GM23248 (cell line): ENCODE results near the gene COPS4. TPM values are rescaled to one million over a fixed set of nuclear protein-coding genes. Genes with fewer than 3 reads are reported as not detected.
"Not testable (repeated sequence)": the region's sequence is repeated elsewhere in the genome, so short reads cannot be mapped to it uniquely, and the experiment has no call there.

Experiments used
- DNase-seq: peaks from one replicate; pipeline ENCODE4 v3.0.0-alpha.2; 2015
- H2AFZ ChIP-seq: fragments of 200-600 bp; sonication (generic); 2 replicates; pipeline ENCODE4 v1.6.1; 2016; ENCODE audit warnings: antibody characterized with exemption
- H3F3A ChIP-seq: fragments of 200-600 bp; sonication (generic); 2 replicates; pipeline ENCODE4 v1.6.1; 2016; ENCODE audit warnings: mild to moderate bottlenecking, antibody characterized with exemption, mixed run types; ENCODE audit not compliant: insufficient read depth
- H3K27ac ChIP-seq: fragments of 200-600 bp; sonication (generic); 2 replicates; pipeline ENCODE4 v1.5.1; 2016; ENCODE audit warnings: mild to moderate bottlenecking
- H3K27me3 ChIP-seq: fragments of 200-600 bp; sonication (generic); replicated peaks from 2 replicates; pipeline ENCODE4 v1.6.1; 2016; ENCODE audit warnings: mild to moderate bottlenecking; ENCODE audit not compliant: insufficient read depth
- H3K36me3 ChIP-seq: fragments of 200-600 bp; sonication (generic); 2 replicates; pipeline ENCODE4 v1.6.1; 2016; ENCODE audit warnings: low read depth, mild to moderate bottlenecking
- H3K4me1 ChIP-seq: fragments of 200-600 bp; sonication (generic); 2 replicates; pipeline ENCODE4 v1.6.1; 2016; ENCODE audit warnings: mild to moderate bottlenecking; ENCODE audit not compliant: insufficient read depth
- H3K4me2 ChIP-seq: fragments of 200-600 bp; sonication (generic); one replicate; pipeline ENCODE4 v1.6.1; 2016; ENCODE audit warnings: mild to moderate bottlenecking; ENCODE audit not compliant: unreplicated experiment
- H3K4me3 ChIP-seq: fragments of 200-600 bp; sonication (generic); 2 replicates; pipeline ENCODE4 v1.5.1; 2016; ENCODE audit warnings: mild to moderate bottlenecking
- H3K79me2 ChIP-seq: fragments of 200-600 bp; sonication (generic); 2 replicates; pipeline ENCODE4 v1.6.1; 2016; ENCODE audit warnings: mild to moderate bottlenecking; ENCODE audit not compliant: insufficient read depth
- H3K9ac ChIP-seq: fragments of 200-600 bp; sonication (generic); 2 replicates; pipeline ENCODE4 v1.6.1; 2016; ENCODE audit warnings: mild to moderate bottlenecking
- H3K9me2 ChIP-seq: fragments of 200-600 bp; sonication (generic); 2 replicates; pipeline ENCODE4 v1.6.1; 2016; ENCODE audit warnings: mixed run types, mild to moderate bottlenecking, moderate library complexity; ENCODE audit not compliant: insufficient read depth
- H3K9me3 ChIP-seq: fragments of 200-600 bp; sonication (generic); one replicate; pipeline ENCODE4 v1.6.1; 2017; ENCODE audit warnings: low read depth
- H4K20me1 ChIP-seq: fragments of 200-600 bp; sonication (generic); 2 replicates; pipeline ENCODE4 v1.6.0; 2016; ENCODE audit not compliant: insufficient read depth
- EZH2 ChIP-seq: fragments of 200-600 bp; sonication (generic); IDR thresholded peaks from 2 replicates; pipeline ENCODE4 v1.6.1; 2018; ENCODE audit warnings: antibody characterized with exemption, mild to moderate bottlenecking; ENCODE audit not compliant: insufficient read depth, poor library complexity, severe bottlenecking
- EZH2phosphoT487 ChIP-seq: fragments of 200-600 bp; sonication (generic); IDR thresholded peaks from 2 replicates; pipeline ENCODE4 v1.6.1; 2018; ENCODE audit warnings: antibody characterized with exemption, moderate library complexity, mild to moderate bottlenecking, low read depth; ENCODE audit not compliant: insufficient read depth
- WGBS, 2 experiments: methylation state at CpG; one replicate each; pipeline ENCODE4 v1.1.6; 2015 to 2017; ENCODE audit warnings: low lambda C conversion rate in 2 of 2, low coverage in 1 of 2; ENCODE audit errors: missing lambda C conversion rate in 2 of 2; 5-methylcytosine and 5-hydroxymethylcytosine counted together
- in situ Hi-C: fragments of 300-500 bp; cut with MboI; formaldehyde crosslinking; loops from 2 replicates; pipeline ENCODE4 v1.15.0; 2020
- polyA plus RNA-seq: library from polyadenylated mRNA; unstranded; fragments of >200 nt; fragmentation: Nextera tagmentation; extraction: Ambion mirVana; gene quantifications from 2 replicates; pipeline ENCODE4 v1.2.1, GENCODE V29; 2016
- total RNA-seq: library from RNA; depleted of rRNA; stranded (reverse); fragments of >200 nt; shearing (Covaris generic); gene quantifications from 2 replicates; pipeline ENCODE4 v1.2.3, GENCODE V29; 2014; rRNA removed

Gene COPS4
- 69.2 and 83.7 TPM in 2 replicates for total RNA-seq
- 67.0 and 74.0 TPM in 2 replicates for polyA plus RNA-seq

- in situ Hi-C loops = no loop called here
- Histone ChIP-seq H3K4me1 (peaks cover 21% of the 10 kb centered on the region), H3K27ac (peak within 1 kb of the TSS; percentile 88), H3K4me2 (peak within 1 kb of the TSS; percentile 90), H2AFZ (peak within 1 kb of the TSS; percentile 93), H3K4me3 (peak within 1 kb of the TSS; percentile 92), H3K36me3 (no peaks in the 10 kb centered on the region), H3K9me2 (no peaks in the 10 kb centered on the region), H3K9ac (peak within 1 kb of the TSS; percentile 90), H4K20me1 (no peaks in the 10 kb centered on the region), H3K27me3 (no peaks in the 10 kb centered on the region), H3K79me2 (peaks cover 45% of the 10 kb centered on the region), H3F3A (peaks cover 32% of the 10 kb centered on the region), H3K9me3 (no peaks in the 10 kb centered on the region)
- 1% methylated on average over 39 of the region's 39 CpGs for WGBS, 2 experiments
- peak; percentile 100 for DNase-seq
- TF ChIP-seq EZH2phosphoT487 (no peak), EZH2 (no peak)
These were observed at the start of gene COPS4 for GRCh38 chr4:83034630-83035494. Gene COPS4 (plus strand): TSS chr4:83035183. CDS start chr4:83035225, 42 bp downstream.

- H3K9me2 ChIP-seq, H3K4me2 ChIP-seq, H3K27me3 ChIP-seq, H2AFZ ChIP-seq, H3K27ac ChIP-seq, in situ Hi-C loops, DNase-seq, H3K4me3 ChIP-seq, H3K9me3 ChIP-seq, H4K20me1 ChIP-seq, H3K9ac ChIP-seq: not testable (repeated sequence)
- peaks cover 16% of the 10 kb centered on the region for H3K4me1 ChIP-seq
- peaks cover 18% of the 10 kb centered on the region for H3F3A ChIP-seq
- peaks cover 15% of the 10 kb centered on the region; the same call in 1 of the 2 replicates for H3K36me3 ChIP-seq
- peaks cover 87% of the 10 kb centered on the region for H3K79me2 ChIP-seq
These were observed 47.5 kb upstream of the COPS4 start for GRCh38 chr4:82987519-82987918.

DNA sequence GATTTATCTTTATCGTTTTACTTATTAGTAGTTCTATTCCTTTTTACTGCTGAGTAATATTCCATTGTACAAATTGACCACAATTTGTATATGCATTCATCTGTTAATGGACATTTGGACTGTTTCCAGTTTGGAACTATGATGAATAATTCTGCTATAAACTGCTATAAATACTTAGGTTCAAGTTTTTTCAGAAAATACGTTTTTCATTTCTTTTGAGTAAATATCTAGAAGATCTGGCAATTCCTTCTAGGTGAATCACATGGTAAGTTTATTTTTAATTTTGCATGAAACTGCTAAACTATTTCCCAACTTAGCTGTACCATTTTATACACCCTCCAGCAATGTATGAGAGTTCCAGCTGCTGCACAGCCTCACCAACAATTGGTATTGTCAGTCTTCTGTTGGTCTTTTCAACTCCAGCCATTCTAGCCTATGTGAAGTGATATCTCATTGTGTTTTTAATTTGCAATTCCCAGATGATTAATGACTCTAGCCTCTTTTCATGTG, 46.6 kb upstream of the COPS4 start:
- H3K36me3 ChIP-seq = peaks cover 14% of the 10 kb centered on the region; the same call in 1 of the 2 replicates
- H4K20me1 ChIP-seq = no peaks in the 10 kb centered on the region
- peaks cover 16% of the 10 kb centered on the region for H3K4me1 ChIP-seq
- TF ChIP-seq EZH2phosphoT487 (no peak), EZH2 (no peak)
- H3K27ac ChIP-seq = peak overlapping the region; percentile 16
- H3K9me3 ChIP-seq = no peaks in the 10 kb centered on the region
- H3K79me2 ChIP-seq = peaks cover 88% of the 10 kb centered on the region
- in situ Hi-C loops = no loop called here
- H3K4me2 ChIP-seq = peak overlapping the region; percentile 67
- peaks cover 18% of the 10 kb centered on the region for H3F3A ChIP-seq
- H3K27me3 ChIP-seq = no peaks in the 10 kb centered on the region
- WGBS, 2 experiments = 35 to 37% methylated on average over 2 of the region's 2 CpGs
- H3K4me3 ChIP-seq = no peak overlapping the region
- H2AFZ ChIP-seq = no peak overlapping the region
- H3K9ac ChIP-seq = no peak overlapping the region
- no peaks in the 10 kb centered on the region; the same call in 1 of the 2 replicates for H3K9me2 ChIP-seq
- DNase-seq = peak; percentile 82

DNA sequence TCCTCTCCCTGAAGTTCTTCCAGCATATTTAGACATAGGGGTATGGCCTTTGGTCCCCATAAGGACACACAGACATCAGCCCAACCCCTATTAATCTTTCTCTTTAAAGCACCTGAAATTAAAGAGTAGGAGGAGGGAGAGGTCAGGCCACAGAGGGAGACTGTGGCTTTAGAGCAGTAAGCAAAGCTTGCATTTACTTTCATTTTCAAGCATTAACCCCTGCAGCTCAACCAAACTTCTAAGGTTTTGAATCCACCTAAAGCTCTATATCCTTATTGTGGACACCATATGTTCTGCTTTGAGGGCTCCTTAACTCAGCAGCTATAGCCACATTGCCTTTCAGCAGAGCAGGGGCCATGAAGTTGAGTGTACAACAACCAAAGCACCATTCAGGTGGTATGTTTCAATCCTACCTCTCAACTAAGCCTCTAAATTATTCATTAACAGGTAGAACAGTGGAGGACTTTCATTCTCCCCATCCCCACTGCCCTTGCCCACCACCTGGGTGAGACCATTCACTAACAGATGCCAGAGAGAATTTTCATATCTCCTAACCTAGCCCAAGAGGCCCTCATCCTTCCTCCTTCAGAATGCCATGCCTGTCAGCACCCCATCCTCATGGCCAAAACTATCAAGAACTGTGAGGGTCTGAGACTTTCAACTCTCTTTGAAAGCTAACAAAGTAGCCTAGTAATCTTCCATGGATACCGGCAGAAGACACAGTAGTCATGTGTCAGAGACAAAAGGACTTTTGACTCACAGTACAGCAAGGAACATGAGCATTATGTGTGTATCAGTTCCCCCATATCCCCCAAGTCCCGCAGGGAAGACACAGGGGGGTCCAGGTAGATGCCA, 45.2 kb upstream of the COPS4 start:
- DNase-seq = peak; percentile 26
- H3K27ac ChIP-seq = 0 out of 2 replicates have a peak overlapping the region, but pooled peaks have one; percentile 16
- H3F3A ChIP-seq = peaks cover 18% of the 10 kb centered on the region
- H3K27me3 ChIP-seq = no peaks in the 10 kb centered on the region
- H2AFZ ChIP-seq = 0 out of 2 replicates have a peak overlapping the region, but pooled peaks have one; percentile 16
- H3K9ac ChIP-seq = no peak overlapping the region
- no peaks in the 10 kb centered on the region; the same call in 1 of the 2 replicates for H3K9me2 ChIP-seq
- no peaks in the 10 kb centered on the region for H3K36me3 ChIP-seq
- peaks cover 88% of the 10 kb centered on the region for H3K79me2 ChIP-seq
- in situ Hi-C loops = no loop called here
- 0 out of 2 replicates have a peak overlapping the region, but pooled peaks have one; percentile 3 for H3K4me3 ChIP-seq
- peaks cover 16% of the 10 kb centered on the region for H3K4me1 ChIP-seq
- peak overlapping the region; percentile 36 for H3K4me2 ChIP-seq
- WGBS, 2 experiments = 95 to 96% methylated on average over 2 of the region's 2 CpGs
- H4K20me1 ChIP-seq = no peaks in the 10 kb centered on the region
- no peaks in the 10 kb centered on the region for H3K9me3 ChIP-seq
- TF ChIP-seq EZH2 = no peak
- no peak for TF ChIP-seq EZH2phosphoT487
